Stimulated activated CD4-positive, alpha-beta T cell treated with anti-CD3 and anti-CD28 coated beads, TNF-alpha, amount 100 ng/mL, for 48 hours (primary cell): Measurements from ENCODE around the gene C11orf16.
A peak's percentile ranks its signal among the peaks of the same experiment; 100 is the strongest.
"Not testable (repeated sequence)": the region's sequence is repeated elsewhere in the genome, so short reads cannot be mapped to it uniquely, and the experiment has no call there.

ENCODE experiments used
- DNase-seq, 3 donors: peaks; one replicate each; pipeline ENCODE4 v3.0.0-alpha.2; 2020; ENCODE audit warnings: low read depth in 3 of 3

C11orf16 gene

GRCh38 chr11:8937159-8937558 is 4.4 kb upstream of the C11orf16 start:
- DNase-seq, result no peak

GRCh38 chr11:8935789-8936188 is 3.0 kb upstream of the C11orf16 start:
- not testable (repeated sequence) for DNase-seq

GRCh38 chr11:8934742-8935488 is 2.2 kb upstream of the C11orf16 start:
- DNase-seq, result no peak

GRCh38 chr11:8933931-8934330 is 1.2 kb upstream of the C11orf16 start:
- no peak for DNase-seq

- no peak for DNase-seq
Observed at GRCh38 chr11:8930456-8931175, 2.1 kb downstream of the C11orf16 start.

GRCh38 chr11:8928981-8929615 is 3.6 kb downstream of the C11orf16 start:
- DNase-seq, result no peak

GRCh38 chr11:8928205-8928604 is 4.5 kb downstream of the C11orf16 start:
- DNase-seq, result no peak

GRCh38 chr11:8927233-8927632 is 5.5 kb downstream of the C11orf16 start:
- DNase-seq, result no peak

- DNase-seq, result no peak
Observed at GRCh38 chr11:8926236-8926635, 6.5 kb downstream of the C11orf16 start.

- DNase-seq, result no peak
Observed at GRCh38 chr11:8925711-8926110, 7.0 kb downstream of the C11orf16 start.

- no peak for DNase-seq
Observed at GRCh38 chr11:8922691-8923090, 10.1 kb downstream of the C11orf16 start.

GRCh38 chr11:8917157-8917825 is 15.5 kb downstream of the C11orf16 start:
- DNase-seq, result no peak

GRCh38 chr11:8914661-8915018 is 18.1 kb downstream of the C11orf16 start:
- no peak for DNase-seq

- peak in 1 of 3 donors; percentile 20 for DNase-seq
Observed at GRCh38 chr11:8913961-8914660, 18.6 kb downstream of the C11orf16 start.

- DNase-seq, result peak; percentile 75 to 83 (median 80)
Observed at GRCh38 chr11:8911029-8911823, 21.5 kb downstream of the C11orf16 start, which contains the start of gene AKIP1. TSS of gene AKIP1 (plus strand) at chr11:8911189. CDS start at chr11:8911450, 261 bp downstream.

- no peak for DNase-seq
Observed at GRCh38 chr11:8910649-8911026, 22.1 kb downstream of the C11orf16 start.

- no peak for DNase-seq
Observed at GRCh38 chr11:8908099-8908498, 24.6 kb downstream of the C11orf16 start.

GRCh38 chr11:8907116-8907515 is 25.6 kb downstream of the C11orf16 start:
- no peak for DNase-seq

- DNase-seq, result no peak
Observed at GRCh38 chr11:8905528-8906165, 27.1 kb downstream of the C11orf16 start.

- no peak for DNase-seq
Observed at GRCh38 chr11:8899119-8899753, 33.5 kb downstream of the C11orf16 start.
